ENCODE measurements around the gene GAB1.

DNA sequence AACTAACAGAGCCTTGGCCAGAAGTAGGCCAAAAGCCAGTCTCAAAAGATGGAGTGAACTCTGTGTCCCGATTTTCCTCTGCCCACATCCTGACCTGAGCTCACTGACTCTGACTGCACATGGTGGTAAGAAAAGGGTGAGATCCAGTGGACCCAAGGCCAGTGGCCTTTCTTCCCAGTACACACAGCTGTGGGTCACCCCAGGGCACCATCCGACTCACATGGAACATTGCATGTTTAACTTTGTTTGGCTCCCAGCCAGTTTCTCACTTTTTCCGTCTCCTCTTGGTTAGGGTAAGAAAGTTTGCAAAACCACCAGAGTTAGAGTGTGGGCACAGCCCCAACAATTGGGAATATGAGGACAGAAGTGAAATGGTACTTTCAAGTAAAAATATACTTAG is 69.8 kb downstream of the GAB1 start:
- TF ChIP-seq, protein P1, sequence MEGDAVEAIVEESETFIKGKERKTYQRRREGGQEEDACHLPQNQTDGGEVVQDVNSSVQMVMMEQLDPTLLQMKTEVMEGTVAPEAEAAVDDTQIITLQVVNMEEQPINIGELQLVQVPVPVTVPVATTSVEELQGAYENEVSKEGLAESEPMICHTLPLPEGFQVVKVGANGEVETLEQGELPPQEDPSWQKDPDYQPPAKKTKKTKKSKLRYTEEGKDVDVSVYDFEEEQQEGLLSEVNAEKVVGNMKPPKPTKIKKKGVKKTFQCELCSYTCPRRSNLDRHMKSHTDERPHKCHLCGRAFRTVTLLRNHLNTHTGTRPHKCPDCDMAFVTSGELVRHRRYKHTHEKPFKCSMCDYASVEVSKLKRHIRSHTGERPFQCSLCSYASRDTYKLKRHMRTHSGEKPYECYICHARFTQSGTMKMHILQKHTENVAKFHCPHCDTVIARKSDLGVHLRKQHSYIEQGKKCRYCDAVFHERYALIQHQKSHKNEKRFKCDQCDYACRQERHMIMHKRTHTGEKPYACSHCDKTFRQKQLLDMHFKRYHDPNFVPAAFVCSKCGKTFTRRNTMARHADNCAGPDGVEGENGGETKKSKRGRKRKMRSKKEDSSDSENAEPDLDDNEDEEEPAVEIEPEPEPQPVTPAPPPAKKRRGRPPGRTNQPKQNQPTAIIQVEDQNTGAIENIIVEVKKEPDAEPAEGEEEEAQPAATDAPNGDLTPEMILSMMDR (IDR thresholded peaks at IDR 0.05): no peak
- peak in 2 of 3 donors; percentile 28 to 37 for TF ChIP-seq POLR2AphosphoS5 (IDR thresholded peaks at IDR 0.05)
- no peak for TF ChIP-seq POLR2A (IDR thresholded peaks at IDR 0.05)
